Tibial artery (tissue), 4 donors: ENCODE measurements around the gene TUBA4B.
A peak's percentile ranks its signal among the peaks of the same experiment; 100 is the strongest.

Source experiments
- DNase-seq, 2 donors: peaks; one replicate each; pipeline ENCODE4 v3.0.0-alpha.2; 2019
- H3K27ac ChIP-seq, 2 donors: fragments of 200-600 bp; sonication (generic) in 1 of 2; 1 replicate in 1 of 2; 2 replicates in 1 of 2; pipeline ENCODE4 v1.5.1; 2018 to 2019; ENCODE audit warnings: mild to moderate bottlenecking in 1 of 2
- H3K27me3 ChIP-seq, 2 donors: fragments of 200-600 bp; sonication (generic) in 1 of 2; one replicate each; pipeline versions ENCODE4 v1.5.1 to v1.6.0; 2016 to 2019
- H3K36me3 ChIP-seq, 3 donors: fragments of 200-600 bp; sonication (generic) in 2 of 3; one replicate each; pipeline ENCODE4 v1.5.1; 2016 to 2019; ENCODE audit warnings: mild to moderate bottlenecking in 2 of 3
- H3K4me1 ChIP-seq, 4 donors: fragments of 200-600 bp; sonication (generic) in 2 of 4; 1 replicate in 3 of 4; 2 replicates in 1 of 4; pipeline ENCODE4 v1.5.1; 2016 to 2019
- H3K4me3 ChIP-seq, 2 donors: fragments of 200-600 bp; sonication (generic) in 1 of 2; 1 replicate in 1 of 2; 2 replicates in 1 of 2; pipeline ENCODE4 v1.5.1; 2018 to 2019; ENCODE audit warnings: mild to moderate bottlenecking in 2 of 2
- H3K9me3 ChIP-seq, 3 donors: fragments of 200-600 bp; sonication (generic) in 1 of 3; one replicate each; pipeline ENCODE4 v1.5.1; 2016 to 2019
- intact Hi-C: fragments of 100-400 bp; cut with DNase I; formaldehyde crosslinking; loops from one replicate; pipeline ENCODE4 v1.15.0; 2023; ENCODE audit warnings: low total_unique reads
- TF ChIP-seq, protein P1 (sequence below), 2 experiments: fragments of 200-600 bp in 1 of 2; fragments of 450-650 bp in 1 of 2; IDR thresholded peaks; one replicate each; pipeline ENCODE4 v1.5.1; 2017 to 2019; ENCODE audit warnings: antibody characterized with exemption in 2 of 2, mild to moderate bottlenecking in 1 of 2, moderate library complexity in 1 of 2

Gene TUBA4B

DNA sequence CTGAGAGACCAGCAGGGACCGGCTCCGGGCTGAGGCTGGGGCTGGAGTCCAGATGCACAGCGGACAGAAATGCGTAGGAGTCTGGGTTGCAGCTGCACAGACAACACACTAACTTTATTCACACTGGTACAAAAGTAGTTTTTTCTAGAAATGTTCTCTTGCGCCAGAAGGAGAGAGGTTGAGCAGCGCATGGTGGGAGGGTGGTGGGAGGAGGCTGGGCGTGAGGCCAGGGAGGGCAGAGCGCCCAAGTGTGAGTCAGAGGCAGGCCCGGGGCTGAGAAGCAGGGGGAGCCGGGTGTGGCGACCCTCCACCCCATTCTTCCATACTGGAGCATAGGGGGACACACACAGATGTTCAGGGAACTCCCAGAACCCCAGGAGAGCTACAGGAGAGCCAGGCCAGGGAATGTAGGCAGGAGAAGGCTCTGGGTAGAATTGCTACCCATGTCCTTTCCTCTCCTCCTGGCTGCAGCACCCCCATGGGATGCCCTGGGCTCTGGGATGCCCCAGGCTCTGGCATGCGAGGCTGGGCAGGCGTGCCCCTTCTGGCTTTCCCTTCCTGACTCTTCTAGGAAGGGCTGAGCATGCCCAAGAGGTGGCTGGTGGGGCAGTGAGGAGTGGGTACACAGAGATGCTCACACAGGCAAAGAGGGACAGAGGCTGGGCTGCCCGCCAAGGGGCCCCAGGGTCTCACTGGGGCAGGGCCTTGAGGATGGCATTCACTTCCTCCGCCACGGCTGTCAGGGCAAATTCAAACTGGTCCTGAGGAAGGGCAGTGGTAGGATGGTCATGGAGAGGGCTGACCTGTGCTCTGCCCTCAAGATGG lies 36.7 kb downstream of the TUBA4B start:
- Histone ChIP-seq H3K4me1 (peaks cover 0 to 51% (median 30%) of the 10 kb centered on the region in 4 donors), H3K27me3 (no peaks in the 10 kb centered on the region), H3K36me3 (peaks cover 3 to 22% (median 15%) of the 10 kb centered on the region in 3 donors), H3K9me3 (no peaks in the 10 kb centered on the region), H3K4me3 (no peak overlapping the region), H3K27ac (peak overlapping the region; percentile 76 to 85)
- TF ChIP-seq, protein P1, sequence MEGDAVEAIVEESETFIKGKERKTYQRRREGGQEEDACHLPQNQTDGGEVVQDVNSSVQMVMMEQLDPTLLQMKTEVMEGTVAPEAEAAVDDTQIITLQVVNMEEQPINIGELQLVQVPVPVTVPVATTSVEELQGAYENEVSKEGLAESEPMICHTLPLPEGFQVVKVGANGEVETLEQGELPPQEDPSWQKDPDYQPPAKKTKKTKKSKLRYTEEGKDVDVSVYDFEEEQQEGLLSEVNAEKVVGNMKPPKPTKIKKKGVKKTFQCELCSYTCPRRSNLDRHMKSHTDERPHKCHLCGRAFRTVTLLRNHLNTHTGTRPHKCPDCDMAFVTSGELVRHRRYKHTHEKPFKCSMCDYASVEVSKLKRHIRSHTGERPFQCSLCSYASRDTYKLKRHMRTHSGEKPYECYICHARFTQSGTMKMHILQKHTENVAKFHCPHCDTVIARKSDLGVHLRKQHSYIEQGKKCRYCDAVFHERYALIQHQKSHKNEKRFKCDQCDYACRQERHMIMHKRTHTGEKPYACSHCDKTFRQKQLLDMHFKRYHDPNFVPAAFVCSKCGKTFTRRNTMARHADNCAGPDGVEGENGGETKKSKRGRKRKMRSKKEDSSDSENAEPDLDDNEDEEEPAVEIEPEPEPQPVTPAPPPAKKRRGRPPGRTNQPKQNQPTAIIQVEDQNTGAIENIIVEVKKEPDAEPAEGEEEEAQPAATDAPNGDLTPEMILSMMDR (IDR thresholded peaks at IDR 0.05) = no peak
- intact Hi-C loops = loop anchor here (10.0 kb wide), 2 partner anchors 65 to 245 kb away; partner anchors contain the start of genes ANKZF1 and ATG9A
- peak; percentile 72 to 94 for DNase-seq

DNA sequence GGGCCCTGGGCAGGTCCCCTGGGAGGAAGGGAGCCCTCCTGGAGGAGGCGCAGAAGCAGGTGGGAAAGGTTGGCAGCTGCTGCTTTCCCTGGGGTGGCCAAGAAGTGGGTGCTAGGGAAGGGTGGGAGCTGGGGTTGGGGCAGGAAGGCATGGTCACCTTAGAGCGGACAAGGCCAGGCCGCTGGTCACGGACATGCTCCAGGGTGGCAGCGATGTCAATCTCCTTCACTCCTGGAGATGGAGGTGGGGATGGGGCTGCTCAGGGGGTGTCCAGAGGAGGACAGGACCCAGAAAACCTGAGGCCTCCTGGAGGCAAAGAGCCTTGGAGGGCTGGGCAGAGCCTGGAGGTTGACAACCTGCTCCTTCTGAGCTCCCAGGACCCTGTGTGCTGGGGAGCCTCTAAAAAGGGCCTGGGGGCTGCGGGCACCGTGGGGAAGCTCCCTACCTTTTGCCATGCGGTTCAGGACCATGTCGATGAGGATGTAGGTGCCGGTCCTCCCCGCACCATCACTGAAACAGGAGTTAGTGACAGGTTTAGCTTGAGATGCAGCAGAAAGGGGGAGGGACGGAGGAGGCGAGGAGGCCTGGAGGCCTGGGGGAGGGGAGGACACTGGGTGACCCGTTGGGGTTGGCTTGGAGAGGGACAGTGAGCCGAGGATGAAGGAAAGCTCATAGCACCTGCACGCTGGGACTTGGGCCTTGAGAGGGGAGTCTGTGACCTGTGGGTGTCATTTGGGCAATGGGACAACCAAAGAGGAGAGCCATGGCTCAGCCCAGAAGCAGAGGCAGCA lies 37.5 kb downstream of the TUBA4B start:
- no peaks in the 10 kb centered on the region for H3K9me3 ChIP-seq
- no peak for DNase-seq
- peaks cover 0 to 47% (median 28%) of the 10 kb centered on the region in 4 donors for H3K4me1 ChIP-seq
- intact Hi-C loops = loop anchor here (10.0 kb wide), 2 partner anchors 66 to 244 kb away; partner anchors contain the start of genes ANKZF1 and ATG9A
- TF ChIP-seq, protein P1 (IDR thresholded peaks at IDR 0.05) = no peak
- H3K4me3 ChIP-seq = no peak overlapping the region
- H3K36me3 ChIP-seq = peaks cover 0 to 13% (median 7%) of the 10 kb centered on the region in 3 donors
- H3K27ac ChIP-seq = peak overlapping the region; percentile 76 to 85
- H3K27me3 ChIP-seq = no peaks in the 10 kb centered on the region

DNA sequence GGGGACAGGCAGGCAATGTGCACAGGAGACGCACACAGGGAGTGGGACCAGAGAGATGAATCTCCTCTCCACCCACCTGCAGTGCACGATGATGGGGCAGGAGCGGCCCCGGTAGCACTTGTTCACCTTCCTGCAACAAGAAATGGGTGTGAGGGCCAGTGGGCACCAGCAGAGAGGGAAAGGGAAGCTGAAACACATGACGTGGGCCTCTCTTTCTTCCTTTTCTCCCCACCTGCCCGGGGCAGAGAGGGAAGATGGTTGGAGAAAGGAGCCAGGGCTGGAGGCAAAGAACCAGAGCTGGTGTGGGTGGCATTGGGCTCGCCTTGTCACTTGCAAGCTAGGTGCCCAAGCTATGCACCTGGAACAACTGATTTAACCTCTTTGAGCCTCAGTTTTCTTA lies 38.4 kb downstream of the TUBA4B start:
- H3K27ac ChIP-seq = no peak overlapping the region
- intact Hi-C loops = loop anchor here (10.0 kb wide), 2 partner anchors 67 to 243 kb away; partner anchors contain the start of genes ANKZF1 and ATG9A
- peaks cover 0 to 5% (median 0%) of the 10 kb centered on the region in 3 donors for H3K36me3 ChIP-seq
- no peaks in the 10 kb centered on the region for H3K27me3 ChIP-seq
- H3K4me1 ChIP-seq = peaks cover 0 to 39% (median 22%) of the 10 kb centered on the region in 4 donors
- no peaks in the 10 kb centered on the region for H3K9me3 ChIP-seq
- DNase-seq = peak in 1 of 2 donors; percentile 51
- no peak overlapping the region for H3K4me3 ChIP-seq
- TF ChIP-seq, protein P1 (IDR thresholded peaks at IDR 0.05) = no peak

DNA sequence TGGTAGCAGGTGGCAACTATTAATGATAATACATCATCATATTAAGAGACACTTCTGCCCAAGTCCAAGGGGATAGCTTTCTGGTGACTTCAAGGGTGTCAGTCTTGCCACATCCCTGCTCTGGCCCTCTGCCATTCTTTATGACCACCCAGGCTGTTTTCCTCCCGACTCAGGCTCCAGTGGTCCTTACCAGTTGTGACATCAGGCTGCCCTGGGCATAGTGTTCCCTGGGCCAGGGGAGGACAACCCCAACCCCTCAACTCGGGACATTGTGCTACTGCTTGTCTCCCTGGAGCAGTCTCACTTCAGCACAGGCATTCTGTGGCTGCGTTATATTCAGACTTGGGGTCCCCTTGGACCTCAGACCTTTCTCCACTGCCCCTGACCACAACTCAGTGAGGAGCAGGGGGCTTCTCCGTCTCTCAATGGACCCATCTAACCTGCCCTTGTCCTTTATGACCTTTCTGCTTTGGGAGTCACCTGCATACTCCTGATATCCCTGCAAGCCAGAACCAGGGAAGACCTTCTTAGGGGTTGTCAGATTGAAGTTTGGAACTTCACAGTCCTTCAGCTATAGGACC lies 39.0 kb downstream of the TUBA4B start:
- peak in 1 of 2 donors; percentile 55 for DNase-seq
- H3K27me3 ChIP-seq = no peaks in the 10 kb centered on the region
- no peak overlapping the region for H3K4me3 ChIP-seq
- no peaks in the 10 kb centered on the region for H3K36me3 ChIP-seq
- intact Hi-C loops = loop anchor here (10.0 kb wide), 2 partner anchors 67 to 243 kb away; partner anchors contain the start of genes ANKZF1 and ATG9A
- H3K27ac ChIP-seq = no peak overlapping the region
- H3K4me1 ChIP-seq = peaks cover 0 to 35% (median 21%) of the 10 kb centered on the region in 4 donors
- H3K9me3 ChIP-seq = no peaks in the 10 kb centered on the region
- TF ChIP-seq, protein P1 (IDR thresholded peaks at IDR 0.05) = no peak

DNA sequence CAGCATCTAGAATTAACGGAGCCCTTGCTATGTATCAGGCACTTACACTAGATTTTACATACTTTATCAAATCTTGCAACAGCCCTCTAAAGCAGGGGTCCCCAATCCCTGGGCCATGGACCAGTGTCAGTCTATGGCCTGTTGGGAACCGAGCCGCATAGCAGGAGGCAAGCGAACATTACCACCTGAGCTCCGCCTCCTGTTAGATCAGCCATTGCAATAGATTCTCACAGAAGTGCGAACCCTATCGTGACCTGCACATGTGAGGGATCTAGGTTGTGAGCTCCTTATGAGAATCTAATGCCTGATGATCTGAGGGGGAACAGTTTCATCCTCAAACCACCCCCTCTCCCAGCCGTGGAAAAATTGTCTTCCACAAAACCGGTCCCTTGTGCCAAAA lies 39.6 kb downstream of the TUBA4B start:
- no peaks in the 10 kb centered on the region for H3K9me3 ChIP-seq
- no peak overlapping the region for H3K4me3 ChIP-seq
- no peaks in the 10 kb centered on the region for H3K36me3 ChIP-seq
- no peak for DNase-seq
- intact Hi-C loops = loop anchor here (10.0 kb wide), 2 partner anchors 68 to 242 kb away; partner anchors contain the start of genes ANKZF1 and ATG9A
- H3K27ac ChIP-seq = no peak overlapping the region
- peaks cover 0 to 3% of the 10 kb centered on the region in 2 donors for H3K27me3 ChIP-seq
- TF ChIP-seq, protein P1 (IDR thresholded peaks at IDR 0.05) = no peak
- peaks cover 0 to 35% (median 21%) of the 10 kb centered on the region in 4 donors for H3K4me1 ChIP-seq
